ENCODE measurements around the gene TNC.

The TNC gene

DNA sequence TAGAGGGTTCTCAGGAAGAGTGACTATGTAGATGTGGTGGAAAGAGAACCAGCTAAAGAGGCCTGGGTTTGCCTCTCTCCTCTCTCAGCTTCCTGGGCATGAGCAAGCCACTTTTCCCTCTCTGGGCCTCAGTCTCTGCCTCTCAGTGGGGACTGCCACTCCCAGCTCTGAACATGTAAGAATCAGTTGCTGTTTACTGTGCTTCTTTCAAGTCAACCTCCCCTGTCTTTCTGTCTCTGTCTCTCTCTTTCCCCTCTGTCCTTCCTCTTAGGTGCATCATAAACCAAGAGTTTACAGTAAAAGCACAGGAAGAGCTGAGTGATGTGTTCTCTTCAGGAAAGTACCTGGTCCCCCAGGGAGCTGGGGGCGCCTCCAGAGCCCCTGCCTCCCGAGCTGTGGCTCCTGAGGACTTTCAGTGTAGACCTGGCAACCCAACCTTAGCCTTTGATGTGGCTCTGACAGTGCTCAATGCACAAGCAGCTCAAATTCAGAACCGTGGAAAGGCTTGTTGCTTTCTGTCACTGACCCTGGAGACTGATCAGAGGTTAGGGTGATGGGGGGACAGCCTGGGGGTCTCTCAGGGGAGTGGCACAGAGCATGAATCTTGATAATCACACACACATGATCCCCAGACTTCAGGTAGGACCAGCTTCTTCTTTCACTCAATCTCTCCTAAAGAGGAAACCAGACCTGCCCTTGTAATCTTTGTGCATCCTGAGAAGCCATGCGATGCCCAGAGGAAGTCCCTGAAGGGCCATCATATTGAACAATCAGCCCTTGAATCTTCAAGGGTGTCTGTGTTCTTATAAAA is 128.2 kb downstream of the TNC start:
- no peaks in the 10 kb centered on the region for H3K79me2 ChIP-seq (ENCODE audit: insufficient read depth, low read length)
- TF ChIP-seq, protein P1, sequence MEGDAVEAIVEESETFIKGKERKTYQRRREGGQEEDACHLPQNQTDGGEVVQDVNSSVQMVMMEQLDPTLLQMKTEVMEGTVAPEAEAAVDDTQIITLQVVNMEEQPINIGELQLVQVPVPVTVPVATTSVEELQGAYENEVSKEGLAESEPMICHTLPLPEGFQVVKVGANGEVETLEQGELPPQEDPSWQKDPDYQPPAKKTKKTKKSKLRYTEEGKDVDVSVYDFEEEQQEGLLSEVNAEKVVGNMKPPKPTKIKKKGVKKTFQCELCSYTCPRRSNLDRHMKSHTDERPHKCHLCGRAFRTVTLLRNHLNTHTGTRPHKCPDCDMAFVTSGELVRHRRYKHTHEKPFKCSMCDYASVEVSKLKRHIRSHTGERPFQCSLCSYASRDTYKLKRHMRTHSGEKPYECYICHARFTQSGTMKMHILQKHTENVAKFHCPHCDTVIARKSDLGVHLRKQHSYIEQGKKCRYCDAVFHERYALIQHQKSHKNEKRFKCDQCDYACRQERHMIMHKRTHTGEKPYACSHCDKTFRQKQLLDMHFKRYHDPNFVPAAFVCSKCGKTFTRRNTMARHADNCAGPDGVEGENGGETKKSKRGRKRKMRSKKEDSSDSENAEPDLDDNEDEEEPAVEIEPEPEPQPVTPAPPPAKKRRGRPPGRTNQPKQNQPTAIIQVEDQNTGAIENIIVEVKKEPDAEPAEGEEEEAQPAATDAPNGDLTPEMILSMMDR (IDR thresholded peaks at IDR 0.05; ENCODE audit: insufficient read depth, low read length, poor library complexity, severe bottlenecking) = no peak
- no peak for TF ChIP-seq EZH2phosphoT487 (conservative IDR thresholded peaks at IDR 0.05; ENCODE audit: low read length)

DNA sequence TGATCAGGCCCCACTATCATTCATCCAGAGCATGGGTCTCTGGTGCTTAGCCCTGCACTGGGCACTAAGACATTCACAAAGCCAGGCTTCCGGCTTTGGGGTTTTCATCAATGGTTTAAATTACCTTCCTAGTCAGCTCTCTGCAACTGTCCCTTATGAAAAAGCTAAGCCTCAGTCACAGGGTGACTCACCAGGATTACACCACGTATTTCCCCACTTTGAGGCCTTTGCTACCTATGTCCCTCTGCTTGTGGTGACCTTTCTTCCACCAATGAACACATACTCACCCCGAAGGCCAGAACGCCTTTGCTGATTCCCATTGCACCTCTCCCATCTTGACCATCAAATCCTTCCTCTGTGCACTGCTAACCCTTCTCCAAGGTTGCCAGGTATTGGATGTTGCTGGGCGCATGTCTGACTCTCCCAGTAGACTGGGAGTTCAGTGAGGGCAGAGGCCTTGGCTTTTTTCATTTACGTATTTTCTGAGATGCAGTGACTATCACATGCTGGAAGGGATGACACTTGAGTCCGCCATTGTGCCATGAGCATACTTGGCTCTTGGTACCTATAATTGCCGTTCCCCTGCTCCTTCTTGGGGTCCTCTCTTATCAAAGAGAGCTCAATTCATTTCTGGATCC is 128.9 kb downstream of the TNC start:
- no peak overlapping the region for H3K9ac ChIP-seq (ENCODE audit: low read length)
- H3K9me2 ChIP-seq (replicated peaks; ENCODE audit: insufficient read depth, low read length) = no peaks in the 10 kb centered on the region
- H3K9me3 ChIP-seq (ENCODE audit: insufficient read depth, low read length) = no peaks in the 10 kb centered on the region
- no peak for TF ChIP-seq EZH2phosphoT487 (conservative IDR thresholded peaks at IDR 0.05; ENCODE audit: low read length)
- TF ChIP-seq, protein P1 (IDR thresholded peaks at IDR 0.05; ENCODE audit: insufficient read depth, low read length, poor library complexity, severe bottlenecking) = no peak
- H3K27me3 ChIP-seq (ENCODE audit: low read length) = no peaks in the 10 kb centered on the region
- H3F3A ChIP-seq (ENCODE audit: insufficient read depth) = no peaks in the 10 kb centered on the region
- H3K27ac ChIP-seq (ENCODE audit: low read depth, low read length) = no peak overlapping the region
- H3K4me2 ChIP-seq (ENCODE audit: low read depth, low read length, poor library complexity, severe bottlenecking) = no peak overlapping the region
- H3K4me3 ChIP-seq (ENCODE audit: insufficient read depth, low read length, poor library complexity, severe bottlenecking) = no peak overlapping the region
- no peak overlapping the region for H2AFZ ChIP-seq (ENCODE audit: low read depth, low read length, severe bottlenecking)
- no peaks in the 10 kb centered on the region for H4K20me1 ChIP-seq (ENCODE audit: low read depth, low read length)
- H3K79me2 ChIP-seq (ENCODE audit: insufficient read depth, low read length) = no peaks in the 10 kb centered on the region
- H3K36me3 ChIP-seq (ENCODE audit: low read length) = no peaks in the 10 kb centered on the region

More for the DNA sequence above, 128.2 kb downstream of the TNC start:
- Histone ChIP-seq H3F3A (ENCODE audit: insufficient read depth) (no peaks in the 10 kb centered on the region), H3K9me2 (replicated peaks; ENCODE audit: insufficient read depth, low read length) (no peaks in the 10 kb centered on the region), H3K4me2 (ENCODE audit: low read depth, low read length, poor library complexity, severe bottlenecking) (no peak overlapping the region), H3K4me3 (ENCODE audit: insufficient read depth, low read length, poor library complexity, severe bottlenecking) (no peak overlapping the region), H3K9ac (ENCODE audit: low read length) (no peak overlapping the region), H3K27me3 (ENCODE audit: low read length) (no peaks in the 10 kb centered on the region), H2AFZ (ENCODE audit: low read depth, low read length, severe bottlenecking) (no peak overlapping the region), H4K20me1 (ENCODE audit: low read depth, low read length) (no peaks in the 10 kb centered on the region), H3K36me3 (ENCODE audit: low read length) (no peaks in the 10 kb centered on the region), H3K9me3 (ENCODE audit: insufficient read depth, low read length) (no peaks in the 10 kb centered on the region), H3K27ac (ENCODE audit: low read depth, low read length) (no peak overlapping the region)

DNA sequence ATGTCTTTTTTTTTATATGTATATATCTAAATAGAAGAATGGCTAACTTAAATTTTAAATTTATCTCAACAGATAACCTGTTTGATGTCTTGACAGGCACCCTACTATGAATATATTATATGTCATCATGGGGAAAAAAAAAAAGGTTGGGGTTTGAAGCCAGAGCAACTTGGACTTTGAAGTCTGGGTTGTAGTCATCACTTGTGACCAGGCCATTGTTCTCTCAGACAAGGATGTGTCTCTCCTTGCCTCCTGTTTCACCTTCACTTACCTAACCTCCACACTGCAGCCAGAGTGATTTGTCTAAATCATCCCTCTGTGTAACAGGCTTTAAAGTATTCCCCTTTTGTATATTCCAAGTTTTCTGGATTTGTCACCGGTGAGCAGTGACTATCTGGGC is 130.8 kb downstream of the TNC start:
- Histone ChIP-seq H3K36me3 (ENCODE audit: low read length) (no peaks in the 10 kb centered on the region), H3F3A (ENCODE audit: insufficient read depth) (no peaks in the 10 kb centered on the region), H3K9me3 (ENCODE audit: insufficient read depth, low read length) (no peaks in the 10 kb centered on the region), H3K9me2 (replicated peaks; ENCODE audit: insufficient read depth, low read length) (no peaks in the 10 kb centered on the region), H3K79me2 (ENCODE audit: insufficient read depth, low read length) (no peaks in the 10 kb centered on the region), H2AFZ (ENCODE audit: low read depth, low read length, severe bottlenecking) (no peak overlapping the region), H3K4me2 (ENCODE audit: low read depth, low read length, poor library complexity, severe bottlenecking) (no peak overlapping the region), H3K27ac (ENCODE audit: low read depth, low read length) (no peak overlapping the region), H3K4me3 (ENCODE audit: insufficient read depth, low read length, poor library complexity, severe bottlenecking) (no peak overlapping the region), H3K9ac (ENCODE audit: low read length) (no peak overlapping the region), H3K27me3 (ENCODE audit: low read length) (no peaks in the 10 kb centered on the region), H4K20me1 (ENCODE audit: low read depth, low read length) (no peaks in the 10 kb centered on the region)
- no peak for TF ChIP-seq EZH2phosphoT487 (conservative IDR thresholded peaks at IDR 0.05; ENCODE audit: low read length)
- TF ChIP-seq, protein P1 (IDR thresholded peaks at IDR 0.05; ENCODE audit: insufficient read depth, low read length, poor library complexity, severe bottlenecking) = no peak

Measured in SU-DHL-6 (cell line).